ENCODE data around the gene MRPS15.

MRPS15 gene

GRCh38 chr1:36406440-36406839 lies 57.7 kb downstream of the MRPS15 start:
- Histone ChIP-seq H3F3A (ENCODE audit: insufficient read depth, low read length) (no peaks in the 10 kb centered on the region), H3K4me3 (ENCODE audit: low read depth, low read length, poor library complexity, severe bottlenecking) (no peak overlapping the region), H3K27ac (ENCODE audit: low read depth, low read length, poor library complexity, severe bottlenecking) (no peak overlapping the region), H3K79me2 (ENCODE audit: insufficient read depth, low read length) (no peaks in the 10 kb centered on the region), H3K4me1 (ENCODE audit: insufficient read depth, low read length, severe bottlenecking) (no peaks in the 10 kb centered on the region), H3K9ac (ENCODE audit: low read length) (no peak overlapping the region), H3K36me3 (ENCODE audit: insufficient read depth, low read length) (no peaks in the 10 kb centered on the region; the same call in 1 of the 2 replicates), H3K4me2 (ENCODE audit: low read length) (no peak overlapping the region), H2AFZ (ENCODE audit: low read length) (no peak overlapping the region), H3K9me3 (ENCODE audit: low read length) (0 out of 2 replicates have a peak, but pooled peaks cover 2% of the 10 kb centered on the region), H3K9me2 (ENCODE audit: low read depth, low read length) (no peaks in the 10 kb centered on the region), H3K27me3 (ENCODE audit: insufficient read depth, low read length) (no peaks in the 10 kb centered on the region), H4K20me1 (ENCODE audit: insufficient read depth, low read length) (no peaks in the 10 kb centered on the region)
- TF ChIP-seq EZH2 (IDR thresholded peaks at IDR 0.05; ENCODE audit: borderline replicate concordance, low read length) (no peak), CTCF (IDR thresholded peaks at IDR 0.05; ENCODE audit: low read length) (no peak)
